Vagina (tissue), 2 donors: ENCODE measurements around the gene FRMD4A.

Experiments used
- POLR2A ChIP-seq, 2 donors: fragments of 450-650 bp; IDR thresholded peaks; one replicate each; pipeline ENCODE4 v1.6.1; 2017; ENCODE audit warnings: antibody characterized with exemption in 2 of 2, mild to moderate bottlenecking in 2 of 2, moderate library complexity in 2 of 2
- POLR2AphosphoS5 ChIP-seq, 2 donors: sonication (generic); formaldehyde crosslinking; IDR thresholded peaks; one replicate each; pipeline ENCODE4 v1.9.0; 2017; ENCODE audit warnings: antibody characterized with exemption in 2 of 2, mild to moderate bottlenecking in 2 of 2, low read depth in 1 of 2; ENCODE audit not compliant: insufficient read depth in 1 of 2
- TF ChIP-seq, protein P1 (sequence below), 3 experiments: fragments of 450-650 bp in 2 of 3; fragments of 200-600 bp in 1 of 3; sonication (generic) in 1 of 3; IDR thresholded peaks; one replicate each; pipeline ENCODE4 v1.5.1; 2017 to 2019; ENCODE audit warnings: antibody characterized with exemption in 3 of 3, mild to moderate bottlenecking in 2 of 3, moderate library complexity in 2 of 3

GRCh38 chr10:14318007-14318406 lies 12.7 kb downstream of the FRMD4A start:
- TF ChIP-seq POLR2A (IDR thresholded peaks at IDR 0.05): no peak
- TF ChIP-seq, protein P1, sequence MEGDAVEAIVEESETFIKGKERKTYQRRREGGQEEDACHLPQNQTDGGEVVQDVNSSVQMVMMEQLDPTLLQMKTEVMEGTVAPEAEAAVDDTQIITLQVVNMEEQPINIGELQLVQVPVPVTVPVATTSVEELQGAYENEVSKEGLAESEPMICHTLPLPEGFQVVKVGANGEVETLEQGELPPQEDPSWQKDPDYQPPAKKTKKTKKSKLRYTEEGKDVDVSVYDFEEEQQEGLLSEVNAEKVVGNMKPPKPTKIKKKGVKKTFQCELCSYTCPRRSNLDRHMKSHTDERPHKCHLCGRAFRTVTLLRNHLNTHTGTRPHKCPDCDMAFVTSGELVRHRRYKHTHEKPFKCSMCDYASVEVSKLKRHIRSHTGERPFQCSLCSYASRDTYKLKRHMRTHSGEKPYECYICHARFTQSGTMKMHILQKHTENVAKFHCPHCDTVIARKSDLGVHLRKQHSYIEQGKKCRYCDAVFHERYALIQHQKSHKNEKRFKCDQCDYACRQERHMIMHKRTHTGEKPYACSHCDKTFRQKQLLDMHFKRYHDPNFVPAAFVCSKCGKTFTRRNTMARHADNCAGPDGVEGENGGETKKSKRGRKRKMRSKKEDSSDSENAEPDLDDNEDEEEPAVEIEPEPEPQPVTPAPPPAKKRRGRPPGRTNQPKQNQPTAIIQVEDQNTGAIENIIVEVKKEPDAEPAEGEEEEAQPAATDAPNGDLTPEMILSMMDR (IDR thresholded peaks at IDR 0.05): no peak
- no peak for TF ChIP-seq POLR2AphosphoS5 (IDR thresholded peaks at IDR 0.05; ENCODE audit: insufficient read depth in 1 of 2, low read depth in 1 of 2)
